HepG2 (cell line): Measurements from ENCODE around the gene APLF. TPM values are rescaled to one million over a fixed set of nuclear protein-coding genes. Genes with fewer than 3 reads are reported as not detected.

Experiments
- ATAC-seq: fragments of 200-7000 bp; cut with Tn5 transposase; 3 replicates; pipeline ENCODE4 v1.9.1; 2020; ENCODE audit warnings: mild to moderate bottlenecking, moderate library complexity
- BruUV-seq: library from RNA; stranded (reverse); fragments of 400-500 nt; replicated peaks from 2 replicates; lab custom pipeline; 2021; lab: Mats Ljungman, UMichigan
- CTCF ChIA-PET: fragments of 300-600 bp; formaldehyde crosslinking; extraction: SDS; loops from one replicate; lab custom pipeline; 2021; ENCODE audit warnings: low total read pairs, inconsistent platforms, low intra/inter-chr PET ratio; lab: Yijun Ruan, JAX
- POLR2A ChIA-PET: fragments of 350-600 bp; sonication (Branson Sonifier 250); formaldehyde crosslinking; loops from one replicate; lab custom pipeline; 2020; ENCODE audit warnings: antibody characterized with exemption, inconsistent platforms; lab: Yijun Ruan, JAX
- DNase-seq: peaks from one replicate; pipeline ENCODE4 v3.0.0-alpha.2; 2015; ENCODE audit warnings: low spot score
- FAIRE-seq: peaks from 3 replicates; lab custom pipeline; 2011; peaks lifted over from hg19 to GRCh38; lab: Jason Lieb, UNC
- H2AFZ ChIP-seq: one replicate; pipeline ENCODE4 v1.6.1; 2011; ENCODE audit warnings: low read length, inconsistent platforms
- H3K27ac ChIP-seq: fragments of 300-600 bp; 3 replicates; pipeline ENCODE4 v1.8.0; 2011; ENCODE audit warnings: mixed run types, mild to moderate bottlenecking, mixed read lengths, low read length, inconsistent platforms; ENCODE audit not compliant: insufficient read depth; ENCODE audit errors: extremely low read length
- H3K27me3 ChIP-seq, 2 experiments: fragments of 200-600 bp in 1 of 2; 2 replicates in 1 of 2; 3 replicates in 1 of 2; pipeline versions ENCODE4 v1.6.0 to v1.8.0; 2011; ENCODE audit warnings: low read length in 2 of 2, mild to moderate bottlenecking in 2 of 2, moderate library complexity in 2 of 2, inconsistent platforms in 1 of 2; ENCODE audit not compliant: insufficient read depth in 2 of 2, control insufficient read depth in 1 of 2
- H3K36me3 ChIP-seq, 2 experiments: fragments of 200-600 bp in 1 of 2; replicated peaks in 1 of 2; 2 replicates in 1 of 2; 3 replicates in 1 of 2; pipeline versions ENCODE4 v1.5.1 to v1.8.0; 2011; ENCODE audit warnings: low read length in 2 of 2, inconsistent platforms in 1 of 2; ENCODE audit not compliant: insufficient read depth in 2 of 2, control insufficient read depth in 1 of 2
- H3K4me1 ChIP-seq: 2 replicates; pipeline ENCODE4 v1.5.1; 2012; ENCODE audit warnings: low read length, inconsistent platforms; ENCODE audit not compliant: insufficient read depth
- H3K4me2 ChIP-seq: 2 replicates; pipeline ENCODE4 v1.6.0; 2011; ENCODE audit warnings: low read depth, low read length, inconsistent platforms
- H3K4me3 ChIP-seq, 3 experiments: fragments of 200-600 bp in 1 of 3; sonication (generic), shearing (Covaris generic) in 1 of 3; replicated peaks in 1 of 3; 2 replicates each; pipeline ENCODE4 v1.5.1; 2011 to 2016; ENCODE audit warnings: low read length in 3 of 3, inconsistent platforms in 2 of 3, low read depth in 2 of 3, mild to moderate bottlenecking in 2 of 3, control low read depth in 1 of 3, mixed read lengths in 1 of 3; ENCODE audit not compliant: insufficient read depth in 1 of 3
- H3K79me2 ChIP-seq: one replicate; pipeline ENCODE4 v1.6.1; 2011; ENCODE audit warnings: low read length, inconsistent platforms; ENCODE audit not compliant: insufficient read depth
- H3K9ac ChIP-seq: 2 replicates; pipeline ENCODE4 v1.6.0; 2011; ENCODE audit warnings: mild to moderate bottlenecking, low read depth, low read length, inconsistent platforms; ENCODE audit not compliant: insufficient read depth
- H3K9me3 ChIP-seq: 2 replicates; pipeline ENCODE4 v1.5.1; 2012; ENCODE audit warnings: mild to moderate bottlenecking, low read length
- H4K20me1 ChIP-seq: 2 replicates; pipeline ENCODE4 v1.6.0; 2011; ENCODE audit warnings: inconsistent platforms, mild to moderate bottlenecking, low read length, moderate library complexity; ENCODE audit not compliant: insufficient read depth
- AHR ChIP-seq: IDR thresholded peaks from 2 replicates; pipeline ENCODE4 v1.6.1; 2018; ENCODE audit warnings: missing genetic modification reagents, missing compliant biosample characterization
- CEBPB ChIP-seq: IDR thresholded peaks from 2 replicates; pipeline ENCODE4 v1.6.1; 2011; ENCODE audit warnings: low read depth, low read length, improper control_type of control experiment, borderline replicate concordance
- CEBPG ChIP-seq: IDR thresholded peaks from 2 replicates; pipeline ENCODE4 v1.6.1; 2016
- EEA1 ChIP-seq: sonication (generic); formaldehyde crosslinking; IDR thresholded peaks from 2 replicates; pipeline ENCODE4 v1.5.1; 2020; ENCODE audit warnings: mild to moderate bottlenecking, missing genetic modification reagents, borderline replicate concordance
- FOXA3 ChIP-seq: IDR thresholded peaks from 2 replicates; pipeline ENCODE4 v1.6.1; 2016; ENCODE audit warnings: missing genetic modification reagents, missing compliant biosample characterization
- KMT2B ChIP-seq: IDR thresholded peaks from 2 replicates; pipeline ENCODE4 v1.6.1; 2016; ENCODE audit warnings: missing genetic modification reagents, missing compliant biosample characterization
- MAF1 ChIP-seq: sonication (generic); formaldehyde crosslinking; IDR thresholded peaks from 2 replicates; pipeline ENCODE4 v1.5.0; 2020; ENCODE audit warnings: missing genetic modification reagents, borderline replicate concordance
- NFYB ChIP-seq: sonication (generic); formaldehyde crosslinking; IDR thresholded peaks from 2 replicates; pipeline ENCODE4 v1.4.0; 2020; ENCODE audit warnings: missing genetic modification reagents
- SNRNP70 ChIP-seq: fragments of 200-400 bp; formaldehyde crosslinking; IDR thresholded peaks from 2 replicates; pipeline ENCODE4 v1.6.1; 2017; ENCODE audit warnings: mild to moderate bottlenecking, low read depth, low read length, moderate library complexity
- ZNF24 ChIP-seq: fragments of 450-650 bp; IDR thresholded peaks from 2 replicates; pipeline ENCODE4 v1.6.1; 2017; ENCODE audit warnings: antibody characterized with exemption, mild to moderate bottlenecking
- WGBS: methylation state at CpG from one replicate; pipeline ENCODE4 v1.1.6; 2017; ENCODE audit warnings: low lambda C conversion rate; 5-methylcytosine and 5-hydroxymethylcytosine counted together
- in situ Hi-C: cut with HindIII; loops from 2 replicates; pipeline ENCODE4 v1.10.0; 2017; ENCODE audit warnings: low pct_unique_long_range_greater_than_20kb; ENCODE audit not compliant: extremely low pct_ligation_motif_present
- intact Hi-C: fragments of 100-400 bp; cut with micrococcal nuclease; formaldehyde crosslinking; loops from one replicate; pipeline ENCODE4 v1.10.0; 2022; ENCODE audit not compliant: unreplicated experiment
- polyA plus RNA-seq, 8 experiments: library from polyadenylated mRNA; depleted of rRNA in 3 of 8; stranded (reverse) in 7 of 8; unstranded in 1 of 8; fragments of >200 nt; fragmentation: Illumina TruSeq in 4 of 8; extraction: Trizol in 4 of 8; gene quantifications; 2 replicates each; pipeline versions ENCODE4 v1.2.1 to v1.2.3, GENCODE V29; 2011 to 2016; ENCODE audit warnings: low read depth in 4 of 8, missing spikeins in 1 of 8, mixed read lengths in 1 of 8; ENCODE audit not compliant: insufficient read depth in 1 of 8
- total RNA-seq, 5 experiments: library from RNA; depleted of rRNA; stranded (reverse); fragments of >200 nt; fragmentation: Illumina TruSeq; extraction: Trizol; gene quantifications; 2 replicates each; pipeline ENCODE4 v1.2.3, GENCODE V29; 2016; ENCODE audit warnings: low read depth in 1 of 5
- TF ChIP-seq, protein P1 (sequence below): sonication (generic); formaldehyde crosslinking; IDR thresholded peaks from 2 replicates; pipeline ENCODE4 v1.5.1; 2020; ENCODE audit warnings: mild to moderate bottlenecking, missing genetic modification reagents, moderate library complexity
- TF ChIP-seq, protein P2 (sequence below), 2 experiments: sonication (generic) in 1 of 2; formaldehyde crosslinking in 1 of 2; IDR thresholded peaks; 2 replicates each; pipeline versions ENCODE4 v1.5.1 to v1.6.1; 2011 to 2020; ENCODE audit warnings: borderline replicate concordance in 1 of 2, low read depth in 1 of 2, low read length in 1 of 2, mild to moderate bottlenecking in 1 of 2, missing genetic modification reagents in 1 of 2, moderate library complexity in 1 of 2
- TF ChIP-seq, protein P3 (sequence below), 2 experiments: fragments of 450-650 bp in 1 of 2; sonication (generic) in 1 of 2; formaldehyde crosslinking; IDR thresholded peaks; 2 replicates each; pipeline versions ENCODE4 v1.5.0 to v1.8.0; 2020 to 2022; ENCODE audit warnings: mild to moderate bottlenecking in 1 of 2, missing genetic modification reagents in 1 of 2
- TF ChIP-seq, protein P4 (sequence below): sonication (generic); formaldehyde crosslinking; IDR thresholded peaks from 2 replicates; pipeline ENCODE4 v1.9.0; 2021; ENCODE audit warnings: missing genetic modification reagents, mild to moderate bottlenecking, borderline replicate concordance

APLF gene
- total and polyA plus RNA-seq, 2 of the 13 experiments (the other 11 are each of a cell fraction or from before 2014, with no cell fraction given) = 0.45 to 2.2 TPM

DNA sequence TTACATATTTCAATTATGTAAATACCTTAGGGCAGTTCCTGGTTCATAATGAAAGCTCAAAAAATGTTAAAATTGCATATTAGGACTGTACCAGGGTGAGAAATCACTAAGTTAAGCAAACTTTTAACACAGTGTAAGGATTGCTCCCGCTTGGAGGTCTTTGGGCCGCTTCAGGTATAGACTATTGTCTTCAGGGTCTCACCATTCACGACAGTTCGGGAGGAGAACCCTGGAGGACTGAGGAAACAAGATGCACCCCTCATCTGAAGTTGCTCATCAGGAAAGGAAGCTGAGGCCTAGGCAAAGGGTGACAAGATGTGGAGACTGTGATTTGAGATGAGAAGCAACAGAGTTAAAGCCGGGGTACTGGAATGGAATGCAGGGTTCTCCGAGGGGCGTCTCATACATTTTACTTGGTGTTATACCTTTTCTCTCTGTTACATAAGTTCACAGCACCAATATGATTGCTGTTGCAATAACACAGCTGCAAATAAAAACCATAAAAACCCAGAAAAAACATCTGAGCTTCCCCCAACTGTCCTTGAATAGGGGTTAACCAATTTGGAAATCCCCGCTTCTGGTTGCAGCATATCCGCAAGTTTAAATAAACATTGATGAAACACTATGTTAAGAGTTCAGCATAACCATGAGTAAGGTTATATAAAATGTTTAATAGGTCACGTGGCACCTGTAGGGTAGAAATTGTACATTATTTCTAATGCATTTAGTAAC lies 40.4 kb upstream of the APLF start:
- ATAC-seq = no peak
- Histone ChIP-seq H3K9me3 (no peaks in the 10 kb centered on the region), H3K4me1 (no peaks in the 10 kb centered on the region), H3K4me2 (no peak overlapping the region), H3K9ac (no peak overlapping the region), H3K4me3 (no peak overlapping the region), H2AFZ (no peak overlapping the region), H3K79me2 (no peaks in the 10 kb centered on the region), H3K27me3 (peaks cover 0 to under 1% of the 10 kb centered on the region in 2 experiments; a peak in 1 of 5 replicates), H3K27ac (no peak overlapping the region), H3K36me3 (no peaks in the 10 kb centered on the region), H4K20me1 (no peaks in the 10 kb centered on the region)
- CTCF ChIA-PET = no interaction called here
- 39% methylated on average over 10 of the region's 10 CpGs for WGBS
- POLR2A ChIA-PET = no interaction called here
- FAIRE-seq = peak; percentile 4
- DNase-seq = no peak
- in situ Hi-C loops = no loop called here
- intact Hi-C loops = no loop called here
- BruUV-seq = no TSS peak
- TF ChIP-seq AHR (CRISPR knock-in tag) = no peak
- TF ChIP-seq, protein P1, sequence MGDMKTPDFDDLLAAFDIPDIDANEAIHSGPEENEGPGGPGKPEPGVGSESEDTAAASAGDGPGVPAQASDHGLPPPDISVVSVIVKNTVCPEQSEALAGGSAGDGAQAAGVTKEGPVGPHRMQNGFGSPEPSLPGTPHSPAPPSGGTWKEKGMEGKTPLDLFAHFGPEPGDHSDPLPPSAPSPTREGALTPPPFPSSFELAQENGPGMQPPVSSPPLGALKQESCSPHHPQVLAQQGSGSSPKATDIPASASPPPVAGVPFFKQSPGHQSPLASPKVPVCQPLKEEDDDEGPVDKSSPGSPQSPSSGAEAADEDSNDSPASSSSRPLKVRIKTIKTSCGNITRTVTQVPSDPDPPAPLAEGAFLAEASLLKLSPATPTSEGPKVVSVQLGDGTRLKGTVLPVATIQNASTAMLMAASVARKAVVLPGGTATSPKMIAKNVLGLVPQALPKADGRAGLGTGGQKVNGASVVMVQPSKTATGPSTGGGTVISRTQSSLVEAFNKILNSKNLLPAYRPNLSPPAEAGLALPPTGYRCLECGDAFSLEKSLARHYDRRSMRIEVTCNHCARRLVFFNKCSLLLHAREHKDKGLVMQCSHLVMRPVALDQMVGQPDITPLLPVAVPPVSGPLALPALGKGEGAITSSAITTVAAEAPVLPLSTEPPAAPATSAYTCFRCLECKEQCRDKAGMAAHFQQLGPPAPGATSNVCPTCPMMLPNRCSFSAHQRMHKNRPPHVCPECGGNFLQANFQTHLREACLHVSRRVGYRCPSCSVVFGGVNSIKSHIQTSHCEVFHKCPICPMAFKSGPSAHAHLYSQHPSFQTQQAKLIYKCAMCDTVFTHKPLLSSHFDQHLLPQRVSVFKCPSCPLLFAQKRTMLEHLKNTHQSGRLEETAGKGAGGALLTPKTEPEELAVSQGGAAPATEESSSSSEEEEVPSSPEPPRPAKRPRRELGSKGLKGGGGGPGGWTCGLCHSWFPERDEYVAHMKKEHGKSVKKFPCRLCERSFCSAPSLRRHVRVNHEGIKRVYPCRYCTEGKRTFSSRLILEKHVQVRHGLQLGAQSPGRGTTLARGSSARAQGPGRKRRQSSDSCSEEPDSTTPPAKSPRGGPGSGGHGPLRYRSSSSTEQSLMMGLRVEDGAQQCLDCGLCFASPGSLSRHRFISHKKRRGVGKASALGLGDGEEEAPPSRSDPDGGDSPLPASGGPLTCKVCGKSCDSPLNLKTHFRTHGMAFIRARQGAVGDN = no peak
- TF ChIP-seq NFYB = no peak
- TF ChIP-seq, protein P2, sequence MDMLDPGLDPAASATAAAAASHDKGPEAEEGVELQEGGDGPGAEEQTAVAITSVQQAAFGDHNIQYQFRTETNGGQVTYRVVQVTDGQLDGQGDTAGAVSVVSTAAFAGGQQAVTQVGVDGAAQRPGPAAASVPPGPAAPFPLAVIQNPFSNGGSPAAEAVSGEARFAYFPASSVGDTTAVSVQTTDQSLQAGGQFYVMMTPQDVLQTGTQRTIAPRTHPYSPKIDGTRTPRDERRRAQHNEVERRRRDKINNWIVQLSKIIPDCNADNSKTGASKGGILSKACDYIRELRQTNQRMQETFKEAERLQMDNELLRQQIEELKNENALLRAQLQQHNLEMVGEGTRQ (IDR thresholded peaks at IDR 0.05; ENCODE audit: low read depth, low read length) = no peak
- TF ChIP-seq, protein P2 (CRISPR knock-in tag; IDR thresholded peaks at IDR 0.05; ENCODE audit: borderline replicate concordance) = peak; percentile 49; the same call in 1 of the 2 replicates
- no peak for TF ChIP-seq MAF1 (CRISPR knock-in tag)
- no peak for TF ChIP-seq KMT2B
- no peak for TF ChIP-seq ZNF24
- peak; percentile 55; the same call in 1 of the 2 replicates for TF ChIP-seq CEBPG (CRISPR knock-in tag)
- TF ChIP-seq, protein P3, sequence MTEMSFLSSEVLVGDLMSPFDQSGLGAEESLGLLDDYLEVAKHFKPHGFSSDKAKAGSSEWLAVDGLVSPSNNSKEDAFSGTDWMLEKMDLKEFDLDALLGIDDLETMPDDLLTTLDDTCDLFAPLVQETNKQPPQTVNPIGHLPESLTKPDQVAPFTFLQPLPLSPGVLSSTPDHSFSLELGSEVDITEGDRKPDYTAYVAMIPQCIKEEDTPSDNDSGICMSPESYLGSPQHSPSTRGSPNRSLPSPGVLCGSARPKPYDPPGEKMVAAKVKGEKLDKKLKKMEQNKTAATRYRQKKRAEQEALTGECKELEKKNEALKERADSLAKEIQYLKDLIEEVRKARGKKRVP (CRISPR knock-in tag; IDR thresholded peaks at IDR 0.05) = peak in 1 of 2 experiments; percentile 94; a peak in 2 of 4 replicates
- TF ChIP-seq EEA1 (CRISPR knock-in tag) = no peak
- TF ChIP-seq, protein P4, sequence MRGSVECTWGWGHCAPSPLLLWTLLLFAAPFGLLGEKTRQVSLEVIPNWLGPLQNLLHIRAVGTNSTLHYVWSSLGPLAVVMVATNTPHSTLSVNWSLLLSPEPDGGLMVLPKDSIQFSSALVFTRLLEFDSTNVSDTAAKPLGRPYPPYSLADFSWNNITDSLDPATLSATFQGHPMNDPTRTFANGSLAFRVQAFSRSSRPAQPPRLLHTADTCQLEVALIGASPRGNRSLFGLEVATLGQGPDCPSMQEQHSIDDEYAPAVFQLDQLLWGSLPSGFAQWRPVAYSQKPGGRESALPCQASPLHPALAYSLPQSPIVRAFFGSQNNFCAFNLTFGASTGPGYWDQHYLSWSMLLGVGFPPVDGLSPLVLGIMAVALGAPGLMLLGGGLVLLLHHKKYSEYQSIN (CRISPR knock-in tag) = no peak
- peak; percentile 78 for TF ChIP-seq CEBPB
- no peak for TF ChIP-seq SNRNP70
- peak; percentile 54; the same call in 1 of the 2 replicates for TF ChIP-seq FOXA3 (CRISPR knock-in tag)
